ENCODE results near the gene THSD7A.

DNA sequence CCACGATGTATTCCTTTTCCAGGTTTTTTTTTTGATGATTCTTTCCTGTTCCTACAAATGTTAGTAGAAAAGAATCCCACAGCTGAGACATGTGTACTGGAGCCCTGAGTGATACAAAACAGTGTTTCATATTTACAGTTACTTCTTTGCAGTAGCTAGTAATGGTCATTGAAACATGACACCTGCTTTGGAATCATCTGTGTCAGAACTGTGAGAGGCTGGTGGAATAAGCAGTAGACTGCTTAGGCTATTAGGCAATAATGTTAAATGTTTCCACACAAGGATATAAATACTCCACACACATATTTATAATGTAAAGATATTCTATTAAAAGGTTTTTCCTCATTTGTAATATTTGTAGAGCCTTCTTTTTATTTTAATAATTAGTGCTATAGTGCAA is 394.0 kb downstream of the THSD7A start:
- TF ChIP-seq, protein P1, sequence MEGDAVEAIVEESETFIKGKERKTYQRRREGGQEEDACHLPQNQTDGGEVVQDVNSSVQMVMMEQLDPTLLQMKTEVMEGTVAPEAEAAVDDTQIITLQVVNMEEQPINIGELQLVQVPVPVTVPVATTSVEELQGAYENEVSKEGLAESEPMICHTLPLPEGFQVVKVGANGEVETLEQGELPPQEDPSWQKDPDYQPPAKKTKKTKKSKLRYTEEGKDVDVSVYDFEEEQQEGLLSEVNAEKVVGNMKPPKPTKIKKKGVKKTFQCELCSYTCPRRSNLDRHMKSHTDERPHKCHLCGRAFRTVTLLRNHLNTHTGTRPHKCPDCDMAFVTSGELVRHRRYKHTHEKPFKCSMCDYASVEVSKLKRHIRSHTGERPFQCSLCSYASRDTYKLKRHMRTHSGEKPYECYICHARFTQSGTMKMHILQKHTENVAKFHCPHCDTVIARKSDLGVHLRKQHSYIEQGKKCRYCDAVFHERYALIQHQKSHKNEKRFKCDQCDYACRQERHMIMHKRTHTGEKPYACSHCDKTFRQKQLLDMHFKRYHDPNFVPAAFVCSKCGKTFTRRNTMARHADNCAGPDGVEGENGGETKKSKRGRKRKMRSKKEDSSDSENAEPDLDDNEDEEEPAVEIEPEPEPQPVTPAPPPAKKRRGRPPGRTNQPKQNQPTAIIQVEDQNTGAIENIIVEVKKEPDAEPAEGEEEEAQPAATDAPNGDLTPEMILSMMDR (IDR thresholded peaks at IDR 0.05; ENCODE audit: poor library complexity, severe bottlenecking) = no peak
- TF ChIP-seq POLR2AphosphoS5 (IDR thresholded peaks at IDR 0.05) (no peak), EP300 (conservative IDR thresholded peaks at IDR 0.05; ENCODE audit: poor library complexity, severe bottlenecking) (no peak), TAF1 (IDR thresholded peaks at IDR 0.05; ENCODE audit: low read depth) (no peak)
